HL-60 (cell line): ENCODE results near the gene PRKRA.
"Not testable (repeated sequence)": the region's sequence is repeated elsewhere in the genome, so short reads cannot be mapped to it uniquely, and the experiment has no call there.

Experiments
- DNase-seq, 2 experiments: peaks; one replicate each; pipeline ENCODE4 v3.0.0-alpha.2; 2010 to 2020; ENCODE audit warnings: low read depth in 1 of 2, low spot score in 1 of 2
- H3K27ac ChIP-seq: fragments of 250-450 bp; sonication (Bioruptor Pico); replicated peaks from 2 replicates; pipeline ENCODE4 v1.5.1; 2020; ENCODE audit warnings: mild to moderate bottlenecking, moderate library complexity
- H3K27me3 ChIP-seq: fragments of 250-450 bp; sonication (Bioruptor Pico); 2 replicates; pipeline ENCODE4 v1.5.1; 2021; ENCODE audit warnings: mild to moderate bottlenecking, moderate library complexity; ENCODE audit not compliant: insufficient read depth, poor library complexity, severe bottlenecking
- H3K4me3 ChIP-seq: replicated peaks from 2 replicates; pipeline ENCODE4 v1.5.1; 2011; ENCODE audit warnings: mild to moderate bottlenecking, control low read depth, low read length; ENCODE audit not compliant: insufficient read depth
- CTCF ChIP-seq: IDR thresholded peaks from one replicate; pipeline ENCODE4 v1.5.1; 2011; ENCODE audit warnings: low read length, control low read depth, inconsistent platforms; ENCODE audit not compliant: insufficient read depth
- GABPA ChIP-seq: IDR thresholded peaks from 2 replicates; pipeline ENCODE4 v1.6.1; 2012; ENCODE audit warnings: low read depth
- POLR2AphosphoS5 ChIP-seq: IDR thresholded peaks from 2 replicates; pipeline ENCODE4 v1.6.1; 2012; ENCODE audit warnings: low read depth
- REST ChIP-seq: IDR thresholded peaks from 2 replicates; pipeline ENCODE4 v1.6.1; 2012; ENCODE audit warnings: low read depth; ENCODE audit not compliant: insufficient replicate concordance
- SPI1 ChIP-seq: IDR thresholded peaks from 2 replicates; pipeline ENCODE4 v1.6.1; 2012; ENCODE audit warnings: low read depth, mild to moderate bottlenecking, borderline replicate concordance

PRKRA gene

GRCh38 chr2:178426388-178426787 lies 24.6 kb downstream of the PRKRA start:
- no peak overlapping the region for H3K4me3 ChIP-seq
- TF ChIP-seq POLR2AphosphoS5: no peak
- no peak for TF ChIP-seq GABPA
- TF ChIP-seq CTCF: no peak
- no peak for TF ChIP-seq SPI1
- TF ChIP-seq REST: no peak
- DNase-seq: no peak
- no peak overlapping the region for H3K27ac ChIP-seq
- no peaks in the 10 kb centered on the region for H3K27me3 ChIP-seq

- DNase-seq: no peak
- no peak overlapping the region for H3K27ac ChIP-seq
- no peak overlapping the region for H3K4me3 ChIP-seq
- TF ChIP-seq POLR2AphosphoS5: no peak
- TF ChIP-seq REST: no peak
- H3K27me3 ChIP-seq: no peaks in the 10 kb centered on the region
These were observed 25.6 kb downstream of the PRKRA start for GRCh38 chr2:178425255-178425827.

- H3K27ac ChIP-seq, H3K4me3 ChIP-seq, H3K27me3 ChIP-seq, DNase-seq: not testable (repeated sequence)
These were observed 27.2 kb downstream of the PRKRA start for GRCh38 chr2:178423746-178424145.

- TF ChIP-seq GABPA (no peak), REST (no peak), CTCF (no peak), POLR2AphosphoS5 (no peak), SPI1 (no peak)
- no peak for DNase-seq
- Histone ChIP-seq H3K27me3 (no peaks in the 10 kb centered on the region), H3K27ac (no peak overlapping the region), H3K4me3 (no peak overlapping the region)
These were observed 28.9 kb downstream of the PRKRA start for GRCh38 chr2:178422097-178422496.
